OCI-M2 (cell line): ENCODE measurements around the gene SLC22A16.
"Not testable (repeated sequence)": the region's sequence is repeated elsewhere in the genome, so short reads cannot be mapped to it uniquely, and the experiment has no call there.

ENCODE experiments used
- DNase-seq: peaks from one replicate; lab custom pipeline; 2025; ENCODE audit not compliant: unreplicated experiment; lab: John Stamatoyannopoulos, UW

SLC22A16 gene

DNA sequence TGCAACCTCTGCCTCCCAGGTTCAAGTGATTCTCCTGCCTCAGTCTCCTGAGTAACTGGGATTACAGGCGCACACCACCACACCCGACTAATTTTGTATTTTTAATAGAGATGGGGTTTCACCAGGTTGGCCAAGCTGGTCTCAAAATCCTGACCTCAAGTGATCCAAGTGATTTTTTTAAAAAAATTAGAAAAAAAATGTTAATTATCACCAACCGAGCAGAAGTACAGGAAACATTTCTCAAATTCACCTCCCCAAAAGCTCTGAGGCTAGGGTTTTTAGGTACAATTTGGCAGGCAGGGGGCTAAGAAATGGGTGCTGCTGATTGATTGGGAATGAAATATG is 14.9 kb upstream of the SLC22A16 start:
- DNase-seq: no peak

DNA sequence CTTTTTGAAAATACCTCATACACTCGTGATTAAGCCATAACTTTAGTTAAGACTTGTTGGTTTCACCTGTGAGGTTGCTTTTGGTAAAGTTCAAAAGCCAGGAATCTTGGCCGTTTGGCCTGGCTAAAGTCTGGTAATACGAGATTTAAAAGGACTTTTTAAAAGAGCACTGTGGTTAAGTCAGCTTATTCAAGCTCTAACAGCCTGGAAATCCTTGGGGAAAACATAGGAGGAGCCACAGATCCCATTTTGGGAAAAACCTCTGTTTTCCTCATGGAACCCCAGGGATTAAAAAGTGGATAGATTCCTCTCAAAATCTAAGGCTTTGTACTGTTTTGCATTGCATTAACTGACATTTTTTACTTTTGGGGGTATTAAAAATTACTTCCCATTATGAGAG is 13.7 kb upstream of the SLC22A16 start:
- DNase-seq: no peak

DNA sequence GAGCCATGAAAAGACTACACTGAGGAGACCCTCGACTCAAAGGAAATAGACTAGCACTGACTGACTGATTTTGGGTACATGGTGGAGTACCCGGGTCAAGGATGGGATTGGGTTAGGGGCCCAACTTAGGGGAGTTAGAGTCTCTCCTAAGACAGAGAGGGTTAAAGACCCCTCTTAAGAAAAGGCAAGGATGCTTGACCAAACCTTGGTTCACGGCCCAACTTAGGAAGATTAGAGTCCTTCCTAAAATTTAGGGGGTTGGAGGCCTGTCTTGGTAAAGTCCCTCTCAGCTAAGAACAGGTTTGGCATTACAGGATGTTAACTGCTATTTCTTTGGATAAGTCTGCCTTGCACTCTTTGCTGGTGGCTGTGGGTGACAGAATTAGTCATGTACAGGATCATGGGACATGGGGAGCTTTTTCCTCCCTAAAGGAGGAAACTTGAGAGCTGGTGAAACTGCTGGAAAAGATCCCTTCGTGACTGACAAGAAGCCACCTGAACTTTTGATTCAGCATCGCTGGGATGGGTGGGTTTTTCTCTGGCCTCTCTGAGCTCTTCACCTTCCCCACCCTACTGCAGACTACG is 12.3 kb upstream of the SLC22A16 start:
- no peak for DNase-seq

DNA sequence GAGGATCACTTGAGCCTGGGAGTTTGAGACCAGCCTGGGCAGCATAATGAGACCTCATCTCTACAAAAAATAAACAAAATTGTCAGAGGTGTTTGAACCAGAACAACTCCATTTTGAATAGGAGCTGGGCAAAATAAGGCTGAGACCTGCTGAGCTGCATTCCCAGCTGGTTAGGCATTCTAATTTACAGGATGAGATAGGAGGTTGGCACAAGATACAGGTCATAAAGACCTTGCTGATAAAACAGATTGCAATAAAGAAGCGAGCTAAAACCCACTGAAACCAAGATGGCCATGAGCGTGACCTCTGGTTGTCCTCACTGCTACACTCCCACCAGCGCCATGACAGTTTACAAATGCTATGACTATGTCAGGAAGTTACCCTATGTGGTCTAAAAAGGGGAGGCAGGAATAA is 11.6 kb upstream of the SLC22A16 start:
- not testable (repeated sequence) for DNase-seq

DNA sequence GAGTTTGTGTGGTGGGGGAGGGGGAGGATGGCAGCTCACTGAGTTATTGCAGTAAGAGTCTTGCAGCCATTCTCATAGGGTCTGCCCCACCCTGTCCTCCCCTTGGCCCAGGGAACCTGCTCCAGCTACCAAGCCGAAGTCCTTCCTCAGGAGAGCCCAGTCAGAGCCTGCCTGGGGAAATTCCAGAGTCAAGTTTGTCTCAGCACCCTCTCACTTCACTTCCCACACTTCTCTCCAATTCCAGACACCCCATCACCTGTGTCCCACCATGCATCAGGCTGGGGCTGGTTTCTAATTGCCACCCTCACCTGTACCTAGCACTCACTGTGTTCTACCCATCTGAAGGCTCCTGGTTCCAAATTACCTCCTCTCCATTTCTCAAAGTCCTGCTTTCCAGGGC is 10.3 kb upstream of the SLC22A16 start:
- no peak for DNase-seq

DNA sequence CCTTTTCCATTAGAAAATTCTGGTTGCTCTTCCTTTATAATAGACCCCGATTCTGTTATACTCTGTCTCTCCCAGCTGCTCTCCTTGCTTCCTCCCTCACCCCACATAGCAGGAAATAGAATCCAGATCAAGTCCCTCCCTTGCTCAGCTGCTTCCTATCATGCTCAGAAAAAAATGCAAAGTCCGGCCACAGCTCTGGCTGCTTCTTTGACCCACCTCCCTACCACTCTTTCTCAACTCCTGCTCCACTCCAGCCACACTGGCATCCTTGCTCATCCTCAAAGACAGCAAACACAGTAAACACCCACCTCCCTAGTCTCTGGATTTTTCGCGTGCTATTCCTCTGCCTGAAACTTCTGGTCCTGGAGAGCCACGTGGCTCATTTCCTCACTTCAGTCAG is 9.1 kb upstream of the SLC22A16 start:
- DNase-seq: no peak

DNA sequence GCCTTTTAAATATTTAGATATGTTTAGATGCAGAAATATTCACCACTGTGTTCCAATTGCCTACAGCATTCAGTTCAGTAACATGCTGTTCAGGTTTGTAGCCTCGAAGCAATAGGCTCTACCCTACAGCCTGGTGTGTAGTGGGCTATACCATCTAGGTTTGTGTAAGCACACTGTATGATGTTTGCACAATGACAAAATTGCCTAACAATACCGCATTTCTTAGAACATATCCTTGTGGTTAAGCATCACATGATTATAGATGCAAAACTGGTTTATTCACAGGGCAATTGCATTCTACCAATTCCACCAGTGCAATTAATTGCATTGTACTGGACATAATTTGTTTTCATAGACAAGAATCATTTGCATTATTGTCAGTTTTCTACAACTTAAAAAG is 7.9 kb upstream of the SLC22A16 start:
- no peak for DNase-seq

DNA sequence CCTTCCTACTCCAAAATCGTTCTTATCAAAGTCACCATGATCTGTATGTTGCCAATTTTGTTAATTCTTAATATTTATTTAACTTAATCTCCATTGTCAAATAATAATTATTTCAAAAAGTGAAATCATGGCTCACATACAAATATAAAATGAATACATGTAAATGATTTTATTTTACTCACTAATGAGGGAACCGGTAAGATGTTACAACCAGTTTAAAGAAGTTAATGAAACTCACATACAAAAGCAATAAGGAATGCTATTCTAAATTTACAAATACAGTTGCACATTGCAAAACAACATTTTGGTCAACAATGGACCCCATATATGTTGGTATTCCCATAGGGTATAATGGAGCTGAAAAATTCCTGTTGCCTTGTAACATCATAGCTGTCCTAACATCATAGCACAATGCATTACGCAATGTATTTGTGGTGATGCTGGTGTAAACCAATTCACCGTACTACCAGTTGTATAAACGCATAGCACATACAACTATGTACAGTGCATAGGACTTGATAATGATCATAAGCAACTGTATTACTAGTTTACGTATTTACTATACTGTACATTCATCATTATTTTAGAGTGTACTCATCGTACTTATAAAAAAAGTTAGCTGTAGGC is 6.5 kb upstream of the SLC22A16 start:
- no peak for DNase-seq

DNA sequence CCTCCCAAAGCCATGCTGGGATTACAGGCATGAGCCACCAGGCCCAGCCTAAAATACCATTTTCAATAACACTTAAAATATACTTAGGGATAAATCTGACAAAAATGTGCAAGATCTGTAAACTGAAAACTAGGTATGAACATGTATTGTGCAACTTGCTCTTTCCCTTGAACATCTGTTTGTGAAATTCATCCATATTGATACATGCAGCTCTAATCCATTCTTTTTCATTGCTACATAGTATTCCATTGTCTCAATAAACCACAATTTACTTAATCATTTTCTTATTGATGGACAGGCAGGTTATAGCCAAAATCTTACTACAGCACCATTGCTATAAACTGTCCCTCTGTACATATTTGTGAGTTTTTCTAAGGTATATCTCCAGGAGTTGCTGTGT is 4.7 kb upstream of the SLC22A16 start:
- no peak for DNase-seq

DNA sequence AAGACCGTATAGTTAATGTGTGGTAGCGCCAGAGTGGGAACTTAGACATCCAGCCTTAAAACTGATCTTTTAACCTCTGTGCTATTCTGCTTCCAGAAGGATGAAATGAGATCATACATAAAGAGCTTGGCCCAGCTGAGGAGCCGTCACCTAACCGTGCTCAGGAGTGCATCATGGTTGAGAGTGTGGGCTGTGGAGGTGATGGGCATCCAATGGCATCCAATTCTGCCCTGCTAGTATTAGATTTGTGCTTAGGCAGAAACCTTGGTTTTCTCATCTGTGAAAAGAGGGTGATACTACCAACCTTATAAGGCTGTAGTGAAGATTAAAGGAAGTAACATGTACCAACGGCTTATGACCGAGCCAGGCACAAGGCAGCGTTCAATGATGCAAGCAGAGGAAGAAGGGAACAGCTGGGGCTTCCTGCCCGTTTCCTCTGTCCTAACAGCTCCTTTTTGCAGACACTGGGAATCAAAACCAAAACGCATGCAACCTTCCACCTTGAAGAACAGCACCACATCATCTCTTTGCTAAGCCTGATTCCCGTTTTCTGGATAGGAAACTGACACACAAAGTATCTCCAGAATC is 1.3 kb downstream of the SLC22A16 start:
- no peak for DNase-seq

DNA sequence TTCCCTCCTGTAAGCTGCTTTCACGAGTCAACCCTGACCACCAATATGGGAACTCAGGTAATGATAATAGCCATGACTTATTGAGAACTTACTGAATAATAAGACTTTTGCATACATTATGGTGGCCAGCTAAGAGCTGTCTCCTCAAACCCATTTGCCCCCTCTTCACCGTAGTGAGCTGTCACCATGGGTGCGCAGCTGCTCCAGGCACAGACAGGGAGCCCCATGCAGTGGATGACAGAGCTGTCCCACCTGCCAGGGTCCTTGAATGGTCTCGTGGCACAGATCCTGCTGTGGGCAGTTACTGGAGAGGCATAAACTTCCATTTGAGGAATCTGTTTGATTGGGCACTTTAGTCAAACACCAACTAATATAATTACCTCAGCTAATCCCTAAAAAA is 1.9 kb downstream of the SLC22A16 start:
- no peak for DNase-seq

DNA sequence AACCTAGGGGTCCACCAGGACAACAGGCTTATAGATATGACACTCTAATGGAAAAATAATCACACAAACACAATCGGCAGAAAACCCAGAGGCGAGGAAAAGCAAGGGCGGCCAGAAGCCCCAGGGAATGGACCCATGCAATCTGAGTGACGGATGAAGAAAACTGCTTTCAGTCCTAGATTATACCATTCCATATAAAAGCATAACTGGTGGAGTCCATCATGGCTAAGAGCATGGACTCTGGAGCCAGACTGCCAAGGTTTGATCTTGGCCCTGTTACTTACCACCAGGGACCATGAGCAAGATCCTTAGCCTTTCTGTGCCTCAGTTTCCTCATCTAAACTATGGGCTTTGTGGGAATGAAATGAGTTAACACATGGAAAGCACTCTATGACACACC is 3.7 kb downstream of the SLC22A16 start:
- DNase-seq: no peak

DNA sequence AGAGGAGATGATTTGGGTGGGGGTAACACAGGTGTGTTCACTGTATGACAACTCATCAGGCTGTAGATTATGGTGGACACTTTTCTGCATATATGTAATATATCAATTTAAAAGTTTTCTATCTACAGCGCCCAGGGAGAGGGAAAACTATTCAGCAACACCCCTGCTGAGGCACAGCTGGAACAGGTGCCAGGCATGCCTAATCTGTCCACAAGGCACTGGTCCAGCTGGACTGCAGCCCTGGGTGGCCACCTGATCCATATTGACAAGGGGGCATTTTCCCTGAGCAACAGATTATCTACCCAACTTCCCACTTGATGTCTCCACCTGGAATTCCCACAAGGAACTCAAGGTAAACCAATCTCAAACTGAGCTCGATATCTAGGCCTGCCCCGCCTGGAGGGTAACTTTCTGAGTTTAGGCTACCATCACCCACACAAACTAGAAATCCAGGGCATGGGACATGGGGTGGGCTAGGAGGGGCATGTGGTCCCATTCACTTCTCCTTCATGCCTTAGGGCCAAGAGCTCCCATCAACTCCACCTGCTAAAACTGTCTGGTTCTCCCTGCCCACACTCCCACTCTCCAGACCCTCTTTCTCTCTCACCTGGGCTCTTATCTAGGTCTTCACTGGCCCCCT is 4.6 kb downstream of the SLC22A16 start:
- DNase-seq: no peak

DNA sequence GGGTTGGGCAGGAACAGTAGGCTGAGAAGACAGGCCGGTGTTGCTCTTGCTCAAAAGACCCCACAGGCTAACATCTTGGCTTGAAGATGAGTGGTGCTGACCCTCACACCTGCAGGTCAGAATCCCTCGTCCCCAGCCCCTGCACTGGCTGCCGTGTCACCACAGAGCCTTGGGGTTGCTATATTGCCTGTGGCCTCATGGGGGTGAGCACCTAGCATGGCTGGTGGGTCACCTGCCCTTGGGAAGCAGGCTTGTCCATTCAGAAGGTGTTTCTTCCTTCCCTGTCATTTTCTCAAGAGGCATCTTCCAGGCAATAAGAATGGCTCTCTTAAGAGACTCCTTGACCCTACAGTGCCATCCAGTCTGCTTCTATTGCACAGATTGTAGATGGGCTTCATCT is 7.7 kb downstream of the SLC22A16 start:
- DNase-seq: no peak

DNA sequence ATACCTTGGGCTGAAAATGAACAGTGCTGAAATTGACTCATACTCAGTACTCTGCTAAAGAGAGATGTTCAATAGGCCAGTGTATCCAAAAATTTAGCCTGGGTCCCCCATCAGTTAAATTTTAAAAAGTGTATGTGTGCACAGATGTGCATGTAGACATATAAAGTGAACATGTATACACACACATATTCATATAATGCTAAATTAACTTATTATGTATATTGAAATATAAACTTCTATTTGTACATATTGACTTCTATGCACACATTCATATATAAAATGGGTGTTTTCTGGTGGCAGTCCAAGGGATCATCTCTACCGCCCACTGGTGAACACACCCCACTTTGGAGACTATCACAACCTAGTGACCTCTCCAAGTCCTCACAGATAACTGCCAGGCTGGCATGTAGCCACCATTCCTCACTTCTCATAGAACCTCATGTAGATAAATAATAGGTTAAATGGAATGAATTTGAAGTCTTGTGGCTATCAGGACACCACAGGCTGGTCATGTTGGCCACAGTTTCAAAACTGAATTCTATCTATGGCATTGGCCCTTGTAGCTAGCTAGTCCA is 8.8 kb downstream of the SLC22A16 start:
- no peak for DNase-seq

DNA sequence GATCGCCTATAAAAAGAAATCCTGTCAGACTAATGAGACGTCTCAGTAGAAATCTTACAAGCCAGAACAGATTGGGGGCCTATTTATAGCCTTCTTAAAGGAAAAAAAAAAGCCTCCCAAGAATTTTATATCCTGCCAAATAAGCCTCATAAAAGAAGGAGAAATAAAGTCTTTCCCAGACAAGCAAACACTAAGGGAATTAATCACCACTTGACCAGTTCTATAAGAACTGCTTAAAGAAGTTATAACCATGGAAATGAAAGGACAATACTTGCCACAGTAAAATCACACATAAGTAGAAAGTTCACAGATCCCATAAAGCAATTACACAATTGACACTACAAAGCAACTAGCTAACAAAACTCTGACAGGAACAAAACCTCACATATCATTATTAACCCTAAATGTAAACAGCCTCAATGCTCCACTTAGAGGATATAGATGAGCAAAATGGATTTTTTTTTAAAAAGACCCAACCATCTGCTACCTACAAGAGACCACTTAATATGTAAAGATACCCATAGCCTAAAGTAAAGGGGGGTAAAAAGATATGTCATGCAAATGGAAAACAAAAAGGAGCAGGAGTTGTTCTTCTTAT is 13.4 kb downstream of the SLC22A16 start:
- no peak for DNase-seq

DNA sequence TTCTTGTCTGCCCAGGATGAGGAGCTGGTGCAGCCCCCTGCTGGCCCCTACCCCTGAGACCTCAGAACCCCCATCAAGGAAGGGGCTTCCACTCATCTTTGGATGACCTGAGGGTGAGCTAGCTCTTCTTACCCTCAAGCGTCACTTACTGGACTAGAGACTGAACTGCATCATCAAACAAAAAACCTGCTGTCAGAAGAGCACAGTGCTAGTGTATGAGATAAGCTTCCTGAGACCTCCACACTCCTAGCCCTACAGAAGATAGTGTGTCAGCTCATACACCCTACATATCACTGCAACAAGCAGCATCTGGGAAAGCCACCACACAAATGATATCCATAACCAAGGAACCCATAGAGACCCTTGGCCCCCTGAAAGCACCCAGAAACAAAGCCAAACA is 15.0 kb downstream of the SLC22A16 start:
- DNase-seq: no peak

DNA sequence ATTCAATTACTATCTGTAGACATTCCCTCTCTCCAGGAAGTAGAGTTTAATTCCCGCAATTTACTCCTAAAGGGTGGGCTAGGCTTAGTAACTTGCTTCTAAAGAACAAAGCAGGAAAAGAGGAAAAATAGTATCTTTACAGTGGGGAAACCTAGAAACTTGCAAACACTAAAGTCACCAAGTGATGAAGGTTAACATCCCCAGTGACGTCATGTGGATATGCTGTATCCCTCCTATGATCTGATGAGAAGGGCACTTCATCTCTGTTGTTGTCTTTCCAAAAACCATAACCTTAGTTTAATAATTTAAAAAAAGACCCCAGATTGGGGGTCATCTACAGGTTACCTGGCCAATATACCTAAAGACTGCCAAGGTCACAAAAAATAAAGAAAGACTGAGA is 17.3 kb downstream of the SLC22A16 start:
- no peak for DNase-seq

DNA sequence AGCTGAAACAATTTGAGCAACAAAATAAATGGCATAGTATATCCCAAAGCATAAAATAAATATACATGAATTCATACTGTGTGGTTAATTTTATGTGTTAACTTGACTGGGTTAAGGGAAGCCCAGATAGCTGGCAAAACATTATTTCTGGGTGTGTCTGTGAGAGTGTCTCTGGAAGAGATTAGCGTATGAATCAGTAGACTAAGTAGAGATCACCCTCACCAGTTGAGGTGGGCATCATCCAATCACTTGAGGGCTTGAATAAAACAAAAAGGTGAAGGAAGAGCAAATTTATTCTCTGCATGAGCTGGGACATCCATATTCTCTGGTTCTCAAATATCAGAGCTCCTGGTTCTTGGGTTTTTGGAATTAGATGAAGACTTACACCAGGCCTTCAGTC is 17.9 kb downstream of the SLC22A16 start:
- DNase-seq: no peak

DNA sequence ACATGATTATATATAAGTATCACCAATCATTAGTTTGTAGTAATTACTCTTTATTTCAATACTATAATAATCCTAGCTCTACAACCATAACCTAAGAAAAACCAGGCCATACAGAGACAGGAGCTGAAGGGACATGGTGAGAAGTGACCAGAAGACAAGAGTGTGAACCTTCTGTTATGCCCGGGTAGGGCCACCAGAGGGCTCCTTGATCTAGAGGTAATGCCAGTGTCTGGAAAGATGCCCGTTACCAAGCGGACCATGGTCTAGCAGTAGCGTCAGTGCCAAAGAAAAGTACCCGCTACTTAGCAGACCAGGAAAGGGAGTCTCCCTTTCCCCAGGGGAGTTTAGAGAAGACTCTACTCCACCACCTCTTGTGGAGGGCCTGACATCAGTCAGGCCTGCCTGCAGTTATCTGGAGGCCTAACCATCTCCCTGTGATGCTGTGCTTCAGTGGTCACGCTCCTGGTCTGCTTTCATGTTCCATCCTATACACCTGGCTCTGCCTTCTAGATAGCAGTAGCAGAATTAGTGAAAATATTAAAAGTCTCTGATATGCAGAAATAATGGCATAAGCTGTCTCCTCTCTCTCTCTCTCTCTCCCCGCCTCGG is 18.7 kb downstream of the SLC22A16 start:
- DNase-seq: peak; percentile 17

DNA sequence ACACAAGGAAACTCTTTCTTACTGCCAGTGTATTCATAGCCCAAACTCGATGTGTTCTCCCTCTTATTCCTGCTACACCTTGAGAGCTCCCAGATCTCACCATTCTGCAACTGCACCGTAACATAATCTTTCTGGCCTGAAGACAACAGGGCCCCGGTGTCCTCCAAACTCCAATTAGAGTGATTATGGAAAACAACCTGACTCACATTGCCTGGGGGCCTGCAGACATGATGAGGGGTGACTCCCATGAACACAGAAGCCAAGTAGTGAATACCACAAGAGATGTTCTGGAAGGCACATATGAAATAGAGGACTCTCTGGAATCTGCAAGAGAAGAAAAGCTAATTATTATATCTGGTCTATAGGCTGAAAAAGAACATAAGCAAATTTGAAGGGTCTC is 19.7 kb downstream of the SLC22A16 start:
- no peak for DNase-seq

DNA sequence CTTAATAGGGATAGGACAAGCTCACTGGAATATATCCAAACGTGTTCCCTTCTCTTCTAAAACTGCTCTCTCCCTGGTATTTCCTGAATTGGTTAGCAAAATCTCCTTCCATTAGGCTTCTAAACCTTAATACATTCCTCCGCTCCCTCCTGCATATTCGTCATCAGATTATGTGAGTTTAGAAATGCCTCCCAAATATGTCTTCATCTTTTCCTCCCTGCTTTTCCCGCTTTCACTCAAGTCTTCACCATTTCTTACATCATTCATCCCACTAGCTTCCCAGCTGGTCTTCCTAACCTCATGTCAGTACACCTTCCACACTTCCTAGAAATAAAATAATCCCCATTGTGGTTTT is 26.9 kb downstream of the SLC22A16 start:
- DNase-seq: no peak
